Suprapubic skin (tissue), 4 donors: ENCODE measurements around the gene INSYN2B. TPM values are rescaled to one million over a fixed set of nuclear protein-coding genes. Genes with fewer than 3 reads are reported as not detected.

Source experiments
- DNase-seq, 2 donors: peaks; one replicate each; pipeline ENCODE4 v3.0.0-alpha.2; 2019; ENCODE audit warnings: low spot score in 2 of 2
- H3K27ac ChIP-seq: fragments of 200-600 bp; sonication (generic); one replicate; pipeline ENCODE4 v1.5.1; 2019
- H3K27me3 ChIP-seq: fragments of 200-600 bp; sonication (generic); one replicate; pipeline ENCODE4 v1.5.1; 2019
- H3K36me3 ChIP-seq: fragments of 200-600 bp; sonication (generic); one replicate; pipeline ENCODE4 v1.5.1; 2019
- H3K4me1 ChIP-seq: fragments of 200-600 bp; sonication (generic); one replicate; pipeline ENCODE4 v1.5.1; 2019
- H3K4me3 ChIP-seq: fragments of 200-600 bp; sonication (generic); one replicate; pipeline ENCODE4 v1.5.1; 2019; ENCODE audit warnings: mild to moderate bottlenecking
- H3K9me3 ChIP-seq: fragments of 200-600 bp; sonication (generic); one replicate; pipeline ENCODE4 v1.5.1; 2019
- EP300 ChIP-seq: sonication (generic); formaldehyde crosslinking; IDR thresholded peaks from one replicate; pipeline ENCODE4 v1.6.1; 2017; ENCODE audit warnings: antibody characterized with exemption
- POLR2A ChIP-seq, 2 donors: fragments of 450-650 bp; IDR thresholded peaks; one replicate each; pipeline ENCODE4 v1.6.1; 2017; ENCODE audit warnings: antibody characterized with exemption in 2 of 2, mild to moderate bottlenecking in 2 of 2, moderate library complexity in 2 of 2
- POLR2AphosphoS5 ChIP-seq, 3 donors: sonication (generic); formaldehyde crosslinking; IDR thresholded peaks; one replicate each; pipeline ENCODE4 v1.6.1; 2017; ENCODE audit warnings: antibody characterized with exemption in 3 of 3
- WGBS: methylation state at CpG from one replicate; pipeline ENCODE4 v1.1.5; 2018; 5-methylcytosine and 5-hydroxymethylcytosine counted together
- total RNA-seq, 4 donors: library from RNA; depleted of rRNA; stranded (reverse); fragments of >200 nt; gene quantifications; one replicate each; pipeline ENCODE4 v1.1.0, GENCODE V29; 2016
- TF ChIP-seq, protein P1 (sequence below), 2 donors: fragments of 200-600 bp in 1 of 2; fragments of 450-650 bp in 1 of 2; sonication (generic) in 1 of 2; IDR thresholded peaks; one replicate each; pipeline ENCODE4 v1.5.1; 2016 to 2019; ENCODE audit warnings: antibody characterized with exemption in 2 of 2, mild to moderate bottlenecking in 1 of 2, moderate library complexity in 1 of 2

The INSYN2B gene
- total RNA-seq, 4 donors from 2014 or later, result 0.47 to 0.68 (median 0.55) TPM

DNA sequence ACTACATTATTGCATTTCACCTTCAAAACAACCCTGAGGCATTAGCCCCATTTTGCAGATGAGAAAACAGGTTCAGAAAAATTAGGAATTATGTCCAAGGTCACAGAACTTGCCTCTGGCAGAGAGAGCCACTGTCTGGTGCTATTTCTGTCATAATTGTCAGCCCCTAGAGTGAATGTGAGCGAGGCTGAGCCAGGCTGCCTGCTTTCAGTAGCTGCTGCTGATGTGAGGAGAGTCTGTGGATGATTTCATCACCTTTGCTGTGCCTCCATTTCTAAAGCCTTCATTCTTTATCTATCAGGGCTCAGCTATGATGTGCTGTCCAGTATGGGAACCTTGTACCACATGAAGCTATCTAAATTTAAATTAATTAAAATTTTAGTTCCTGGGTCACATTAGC is 71.4 kb downstream of the INSYN2B start:
- Histone ChIP-seq H3K27me3 (no peaks in the 10 kb centered on the region), H3K27ac (no peak overlapping the region), H3K4me1 (no peaks in the 10 kb centered on the region), H3K36me3 (no peaks in the 10 kb centered on the region), H3K4me3 (no peak overlapping the region), H3K9me3 (no peaks in the 10 kb centered on the region)
- no peak for DNase-seq
- 85% methylated on average over 1 of the region's 1 CpG for WGBS
- TF ChIP-seq, protein P1, sequence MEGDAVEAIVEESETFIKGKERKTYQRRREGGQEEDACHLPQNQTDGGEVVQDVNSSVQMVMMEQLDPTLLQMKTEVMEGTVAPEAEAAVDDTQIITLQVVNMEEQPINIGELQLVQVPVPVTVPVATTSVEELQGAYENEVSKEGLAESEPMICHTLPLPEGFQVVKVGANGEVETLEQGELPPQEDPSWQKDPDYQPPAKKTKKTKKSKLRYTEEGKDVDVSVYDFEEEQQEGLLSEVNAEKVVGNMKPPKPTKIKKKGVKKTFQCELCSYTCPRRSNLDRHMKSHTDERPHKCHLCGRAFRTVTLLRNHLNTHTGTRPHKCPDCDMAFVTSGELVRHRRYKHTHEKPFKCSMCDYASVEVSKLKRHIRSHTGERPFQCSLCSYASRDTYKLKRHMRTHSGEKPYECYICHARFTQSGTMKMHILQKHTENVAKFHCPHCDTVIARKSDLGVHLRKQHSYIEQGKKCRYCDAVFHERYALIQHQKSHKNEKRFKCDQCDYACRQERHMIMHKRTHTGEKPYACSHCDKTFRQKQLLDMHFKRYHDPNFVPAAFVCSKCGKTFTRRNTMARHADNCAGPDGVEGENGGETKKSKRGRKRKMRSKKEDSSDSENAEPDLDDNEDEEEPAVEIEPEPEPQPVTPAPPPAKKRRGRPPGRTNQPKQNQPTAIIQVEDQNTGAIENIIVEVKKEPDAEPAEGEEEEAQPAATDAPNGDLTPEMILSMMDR (IDR thresholded peaks at IDR 0.05), result no peak
- TF ChIP-seq POLR2AphosphoS5 (IDR thresholded peaks at IDR 0.05) (no peak), POLR2A (IDR thresholded peaks at IDR 0.05) (no peak), EP300 (no peak)

DNA sequence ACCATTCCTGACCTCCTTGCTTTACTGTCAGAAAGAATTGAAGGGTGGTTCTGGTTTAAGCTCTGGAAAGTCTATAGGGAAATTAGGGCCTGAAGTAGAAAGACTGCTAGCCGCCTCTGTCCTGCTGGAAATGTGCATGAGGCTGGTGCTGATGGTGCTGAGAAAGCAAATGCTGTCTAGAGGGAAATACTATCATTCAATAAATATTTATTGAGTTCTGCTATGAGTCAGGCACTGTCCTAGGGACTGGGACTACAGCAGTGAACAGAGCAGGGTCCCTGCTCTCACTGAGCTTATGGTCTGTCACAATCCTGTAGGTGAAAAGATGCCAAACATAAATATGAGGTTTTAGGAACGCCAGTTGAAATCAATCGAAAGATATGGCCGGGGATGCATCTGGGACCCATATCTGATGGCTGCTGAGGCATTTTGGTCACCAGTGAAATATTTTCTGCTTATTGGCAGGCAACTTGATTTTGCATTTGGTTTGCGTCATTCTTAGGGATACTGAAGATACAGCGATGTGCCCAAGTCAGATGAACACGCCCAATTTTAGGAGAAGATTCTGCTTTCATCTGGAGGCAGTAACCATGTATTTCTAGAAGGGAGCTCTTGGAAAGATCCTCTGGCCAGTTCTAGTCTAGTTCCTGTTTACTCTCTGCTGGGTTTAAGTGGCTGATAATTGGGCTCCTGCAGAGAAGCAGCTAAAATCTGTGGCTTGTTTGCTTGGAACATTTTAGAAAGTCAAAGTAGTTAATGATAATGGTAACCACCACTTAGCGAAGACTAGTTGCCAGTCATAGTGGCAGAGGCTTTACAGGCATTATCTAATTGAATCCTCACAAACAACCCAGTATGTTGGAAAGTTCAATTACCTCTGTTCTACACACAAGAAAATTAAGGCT is 73.3 kb downstream of the INSYN2B start:
- H3K4me1 ChIP-seq, result no peaks in the 10 kb centered on the region
- H3K27me3 ChIP-seq, result no peaks in the 10 kb centered on the region
- no peak overlapping the region for H3K27ac ChIP-seq
- 73% methylated on average over 8 of the region's 8 CpGs for WGBS
- DNase-seq, result no peak
- no peak overlapping the region for H3K4me3 ChIP-seq
- no peaks in the 10 kb centered on the region for H3K9me3 ChIP-seq
- TF ChIP-seq POLR2A (IDR thresholded peaks at IDR 0.05), result no peak
- TF ChIP-seq, protein P1 (IDR thresholded peaks at IDR 0.05), result no peak
- no peak for TF ChIP-seq POLR2AphosphoS5 (IDR thresholded peaks at IDR 0.05)
- no peak for TF ChIP-seq EP300
- H3K36me3 ChIP-seq, result no peaks in the 10 kb centered on the region

- TF ChIP-seq POLR2A (IDR thresholded peaks at IDR 0.05) (no peak), EP300 (no peak), POLR2AphosphoS5 (IDR thresholded peaks at IDR 0.05) (no peak)
- TF ChIP-seq, protein P1 (IDR thresholded peaks at IDR 0.05), result no peak
- H3K27ac ChIP-seq, result no peak overlapping the region
- WGBS, result 71% methylated on average over 1 of the region's 1 CpG
- no peaks in the 10 kb centered on the region for H3K27me3 ChIP-seq
- no peak overlapping the region for H3K4me3 ChIP-seq
- DNase-seq, result no peak
- H3K4me1 ChIP-seq, result no peaks in the 10 kb centered on the region
- H3K36me3 ChIP-seq, result no peaks in the 10 kb centered on the region
- no peaks in the 10 kb centered on the region for H3K9me3 ChIP-seq
Measured at GRCh38 chr5:169905017-169905416, 75.3 kb downstream of the INSYN2B start.

DNA sequence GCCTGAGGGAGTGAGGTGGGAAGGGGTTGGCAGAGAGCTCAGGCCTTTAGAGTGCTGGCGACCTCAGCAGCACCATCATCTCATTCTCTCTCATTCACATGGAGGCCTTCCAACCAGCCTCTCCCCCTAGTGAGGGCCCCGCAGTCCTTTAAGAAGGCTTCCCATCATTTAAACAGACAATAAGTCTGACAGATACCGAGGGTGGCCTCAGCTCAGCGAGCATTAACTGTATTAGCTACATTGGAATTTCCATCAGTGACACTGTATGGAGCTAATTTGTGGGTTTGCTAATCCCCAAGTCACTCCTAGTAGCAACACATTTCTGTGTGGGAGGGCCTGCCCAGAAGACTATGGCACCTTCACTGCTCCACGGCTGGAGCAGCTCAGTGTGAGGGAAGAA is 75.8 kb downstream of the INSYN2B start:
- Histone ChIP-seq H3K27me3 (no peaks in the 10 kb centered on the region), H3K4me1 (no peaks in the 10 kb centered on the region), H3K36me3 (no peaks in the 10 kb centered on the region), H3K9me3 (no peaks in the 10 kb centered on the region), H3K4me3 (no peak overlapping the region), H3K27ac (no peak overlapping the region)
- DNase-seq, result no peak
- 61% methylated on average over 4 of the region's 5 CpGs for WGBS
- TF ChIP-seq POLR2AphosphoS5 (IDR thresholded peaks at IDR 0.05), result no peak
- no peak for TF ChIP-seq EP300
- no peak for TF ChIP-seq POLR2A (IDR thresholded peaks at IDR 0.05)
- TF ChIP-seq, protein P1 (IDR thresholded peaks at IDR 0.05), result no peak

DNA sequence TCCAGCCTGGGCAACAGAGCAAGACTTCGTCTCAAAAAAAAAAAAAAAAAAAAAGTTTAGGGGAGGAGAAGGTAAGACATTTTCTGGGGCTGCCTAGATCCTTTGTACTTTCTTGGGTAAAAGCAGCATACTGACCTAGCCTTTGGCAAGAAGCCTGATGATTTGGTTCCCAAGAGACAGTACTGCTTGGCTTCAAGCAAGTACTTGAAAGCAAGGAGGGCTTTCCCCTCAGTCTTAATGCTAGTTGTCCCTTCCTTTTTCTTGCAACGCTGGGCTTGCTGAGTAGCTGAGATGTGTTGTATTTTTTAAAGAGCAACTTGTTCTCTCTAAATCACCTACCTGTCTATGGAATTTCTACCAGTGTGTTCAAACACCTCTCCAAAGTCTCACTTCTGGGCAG is 76.2 kb downstream of the INSYN2B start:
- no peak for DNase-seq
- Histone ChIP-seq H3K36me3 (no peaks in the 10 kb centered on the region), H3K9me3 (no peaks in the 10 kb centered on the region), H3K27ac (no peak overlapping the region), H3K4me1 (no peaks in the 10 kb centered on the region), H3K27me3 (no peaks in the 10 kb centered on the region), H3K4me3 (no peak overlapping the region)
- 70% methylated on average over 2 of the region's 2 CpGs for WGBS
- no peak for TF ChIP-seq EP300
- no peak for TF ChIP-seq POLR2A (IDR thresholded peaks at IDR 0.05)
- TF ChIP-seq, protein P1 (IDR thresholded peaks at IDR 0.05), result no peak
- no peak for TF ChIP-seq POLR2AphosphoS5 (IDR thresholded peaks at IDR 0.05)
